ENCODE measurements around the gene LRRIQ4. TPM values are rescaled to one million over a fixed set of nuclear protein-coding genes. Genes with fewer than 3 reads are reported as not detected.

LRRIQ4 gene
- total and polyA plus RNA-seq, 2 donors (not counting 1 experiment from before 2014, with no cell fraction given): under 0.01 TPM; not detected in 1

GRCh38 chr3:169868369-169868768, 55.7 kb downstream of the LRRIQ4 start:
- no peak for DNase-seq (ENCODE audit: low read depth in 2 of 2)
- Histone ChIP-seq H3K4me1 (ENCODE audit: control insufficient read depth, extremely low read depth, insufficient read depth, low read length) (no peaks in the 10 kb centered on the region), H3K4me2 (ENCODE audit: extremely low read depth, insufficient read depth, low read length) (no peak overlapping the region), H3K27ac (ENCODE audit: insufficient read depth, low read length) (no peak overlapping the region), H2AFZ (ENCODE audit: low read length) (no peak overlapping the region), H3K36me3 (ENCODE audit: control insufficient read depth, insufficient read depth, low read length) (no peaks in the 10 kb centered on the region), H3K9me3 (ENCODE audit: control insufficient read depth, insufficient read depth, low read depth, low read length) (no peaks in the 10 kb centered on the region), H3K79me2 (ENCODE audit: control insufficient read depth, insufficient read depth, low read length) (no peaks in the 10 kb centered on the region), H3K4me3 (replicated peaks in 1 of 4; ENCODE audit: control extremely low read depth in 1 of 4, insufficient read depth in 1 of 4, low read depth in 3 of 4, low read length in 4 of 4) (no peak overlapping the region), H3K27me3 (ENCODE audit: control insufficient read depth, insufficient read depth, low read length) (peaks cover 6% of the 10 kb centered on the region), H4K20me1 (ENCODE audit: control insufficient read depth, extremely low read depth, insufficient read depth, low read length) (no peaks in the 10 kb centered on the region), H3K9ac (ENCODE audit: insufficient read depth, low read length) (no peak overlapping the region)
- no peak for TF ChIP-seq EZH2 (IDR thresholded peaks at IDR 0.05; ENCODE audit: low read length, missing control alignments)
- TF ChIP-seq CTCF (conservative IDR thresholded peaks at IDR 0.05 in 1 of 2, IDR thresholded peaks at IDR 0.05 in 1 of 2; ENCODE audit: low read depth in 1 of 2, low read length in 2 of 2): no peak

GRCh38 chr3:169869484-169870220, 57.0 kb downstream of the LRRIQ4 start, which contains the start of gene LRRC31:
TSS of gene LRRC31 (minus strand) at chr3:169869935. CDS start at chr3:169869807, 128 bp downstream.
- no peak for DNase-seq (ENCODE audit: low read depth in 2 of 2)
- Histone ChIP-seq H3K9me3 (ENCODE audit: control insufficient read depth, insufficient read depth, low read depth, low read length) (no peaks in the 10 kb centered on the region), H3K27ac (ENCODE audit: insufficient read depth, low read length) (no peak within 1 kb of the TSS), H4K20me1 (ENCODE audit: control insufficient read depth, extremely low read depth, insufficient read depth, low read length) (no peaks in the 10 kb centered on the region), H3K9ac (ENCODE audit: insufficient read depth, low read length) (no peak within 1 kb of the TSS), H2AFZ (ENCODE audit: low read length) (no peak within 1 kb of the TSS), H3K27me3 (ENCODE audit: control insufficient read depth, insufficient read depth, low read length) (peaks cover 10% of the 10 kb centered on the region), H3K4me2 (ENCODE audit: extremely low read depth, insufficient read depth, low read length) (no peak within 1 kb of the TSS), H3K36me3 (ENCODE audit: control insufficient read depth, insufficient read depth, low read length) (no peaks in the 10 kb centered on the region), H3K79me2 (ENCODE audit: control insufficient read depth, insufficient read depth, low read length) (no peaks in the 10 kb centered on the region), H3K4me1 (ENCODE audit: control insufficient read depth, extremely low read depth, insufficient read depth, low read length) (no peaks in the 10 kb centered on the region), H3K4me3 (replicated peaks in 1 of 4; ENCODE audit: control extremely low read depth in 1 of 4, insufficient read depth in 1 of 4, low read depth in 3 of 4, low read length in 4 of 4) (no peak within 1 kb of the TSS)
- TF ChIP-seq EZH2 (IDR thresholded peaks at IDR 0.05; ENCODE audit: low read length, missing control alignments) (no peak), CTCF (conservative IDR thresholded peaks at IDR 0.05 in 1 of 2, IDR thresholded peaks at IDR 0.05 in 1 of 2; ENCODE audit: low read depth in 1 of 2, low read length in 2 of 2) (no peak)

GRCh38 chr3:169871129-169871886, 58.6 kb downstream of the LRRIQ4 start:
- H3K9me3 ChIP-seq (ENCODE audit: control insufficient read depth, insufficient read depth, low read depth, low read length): no peaks in the 10 kb centered on the region
- H4K20me1 ChIP-seq (ENCODE audit: control insufficient read depth, extremely low read depth, insufficient read depth, low read length): no peaks in the 10 kb centered on the region
- H3K4me2 ChIP-seq (ENCODE audit: extremely low read depth, insufficient read depth, low read length): no peak overlapping the region
- H2AFZ ChIP-seq (ENCODE audit: low read length): no peak overlapping the region
- H3K36me3 ChIP-seq (ENCODE audit: control insufficient read depth, insufficient read depth, low read length): no peaks in the 10 kb centered on the region
- H3K4me1 ChIP-seq (ENCODE audit: control insufficient read depth, extremely low read depth, insufficient read depth, low read length): no peaks in the 10 kb centered on the region
- no peaks in the 10 kb centered on the region for H3K79me2 ChIP-seq (ENCODE audit: control insufficient read depth, insufficient read depth, low read length)
- no peak overlapping the region for H3K4me3 ChIP-seq (replicated peaks in 1 of 4; ENCODE audit: control extremely low read depth in 1 of 4, insufficient read depth in 1 of 4, low read depth in 3 of 4, low read length in 4 of 4)
- TF ChIP-seq CTCF (conservative IDR thresholded peaks at IDR 0.05 in 1 of 2, IDR thresholded peaks at IDR 0.05 in 1 of 2; ENCODE audit: low read depth in 1 of 2, low read length in 2 of 2): no peak
- TF ChIP-seq EZH2 (IDR thresholded peaks at IDR 0.05; ENCODE audit: low read length, missing control alignments): no peak
- peaks cover 11% of the 10 kb centered on the region for H3K27me3 ChIP-seq (ENCODE audit: control insufficient read depth, insufficient read depth, low read length)
- no peak overlapping the region for H3K27ac ChIP-seq (ENCODE audit: insufficient read depth, low read length)
- no peak overlapping the region for H3K9ac ChIP-seq (ENCODE audit: insufficient read depth, low read length)
- DNase-seq (ENCODE audit: low read depth in 2 of 2): no peak

Measured in fibroblast of lung (primary cell).